HepG2 (cell line): Measurements from ENCODE around the gene TBCD. TPM values are rescaled to one million over a fixed set of nuclear protein-coding genes. Genes with fewer than 3 reads are reported as not detected.
A peak's percentile ranks its signal among the peaks of the same experiment; 100 is the strongest.

Experiments used
- ATAC-seq: fragments of 200-7000 bp; cut with Tn5 transposase; 3 replicates; pipeline ENCODE4 v1.9.1; 2020; ENCODE audit warnings: mild to moderate bottlenecking, moderate library complexity
- BruUV-seq: library from RNA; stranded (reverse); fragments of 400-500 nt; replicated peaks from 2 replicates; lab custom pipeline; 2021; lab: Mats Ljungman, UMichigan
- CTCF ChIA-PET: fragments of 300-600 bp; formaldehyde crosslinking; extraction: SDS; loops from one replicate; lab custom pipeline; 2021; ENCODE audit warnings: low total read pairs, inconsistent platforms, low intra/inter-chr PET ratio; lab: Yijun Ruan, JAX
- POLR2A ChIA-PET: fragments of 350-600 bp; sonication (Branson Sonifier 250); formaldehyde crosslinking; loops from one replicate; lab custom pipeline; 2020; ENCODE audit warnings: antibody characterized with exemption, inconsistent platforms; lab: Yijun Ruan, JAX
- DNase-seq: peaks from one replicate; pipeline ENCODE4 v3.0.0-alpha.2; 2015; ENCODE audit warnings: low spot score
- FAIRE-seq: peaks from 3 replicates; lab custom pipeline; 2011; peaks lifted over from hg19 to GRCh38; lab: Jason Lieb, UNC
- H2AFZ ChIP-seq: one replicate; pipeline ENCODE4 v1.6.1; 2011; ENCODE audit warnings: low read length, inconsistent platforms
- H3K27ac ChIP-seq: fragments of 300-600 bp; 3 replicates; pipeline ENCODE4 v1.8.0; 2011; ENCODE audit warnings: mixed run types, mild to moderate bottlenecking, mixed read lengths, low read length, inconsistent platforms; ENCODE audit not compliant: insufficient read depth; ENCODE audit errors: extremely low read length
- H3K27me3 ChIP-seq, 2 experiments: fragments of 200-600 bp in 1 of 2; 2 replicates in 1 of 2; 3 replicates in 1 of 2; pipeline versions ENCODE4 v1.6.0 to v1.8.0; 2011; ENCODE audit warnings: low read length in 2 of 2, mild to moderate bottlenecking in 2 of 2, moderate library complexity in 2 of 2, inconsistent platforms in 1 of 2; ENCODE audit not compliant: insufficient read depth in 2 of 2, control insufficient read depth in 1 of 2
- H3K36me3 ChIP-seq, 2 experiments: fragments of 200-600 bp in 1 of 2; replicated peaks in 1 of 2; 2 replicates in 1 of 2; 3 replicates in 1 of 2; pipeline versions ENCODE4 v1.5.1 to v1.8.0; 2011; ENCODE audit warnings: low read length in 2 of 2, inconsistent platforms in 1 of 2; ENCODE audit not compliant: insufficient read depth in 2 of 2, control insufficient read depth in 1 of 2
- H3K4me1 ChIP-seq: 2 replicates; pipeline ENCODE4 v1.5.1; 2012; ENCODE audit warnings: low read length, inconsistent platforms; ENCODE audit not compliant: insufficient read depth
- H3K4me2 ChIP-seq: 2 replicates; pipeline ENCODE4 v1.6.0; 2011; ENCODE audit warnings: low read depth, low read length, inconsistent platforms
- H3K4me3 ChIP-seq, 3 experiments: fragments of 200-600 bp in 1 of 3; sonication (generic), shearing (Covaris generic) in 1 of 3; replicated peaks in 1 of 3; 2 replicates each; pipeline ENCODE4 v1.5.1; 2011 to 2016; ENCODE audit warnings: low read length in 3 of 3, inconsistent platforms in 2 of 3, low read depth in 2 of 3, mild to moderate bottlenecking in 2 of 3, control low read depth in 1 of 3, mixed read lengths in 1 of 3; ENCODE audit not compliant: insufficient read depth in 1 of 3
- H3K79me2 ChIP-seq: one replicate; pipeline ENCODE4 v1.6.1; 2011; ENCODE audit warnings: low read length, inconsistent platforms; ENCODE audit not compliant: insufficient read depth
- H3K9ac ChIP-seq: 2 replicates; pipeline ENCODE4 v1.6.0; 2011; ENCODE audit warnings: mild to moderate bottlenecking, low read depth, low read length, inconsistent platforms; ENCODE audit not compliant: insufficient read depth
- H3K9me3 ChIP-seq: 2 replicates; pipeline ENCODE4 v1.5.1; 2012; ENCODE audit warnings: mild to moderate bottlenecking, low read length
- H4K20me1 ChIP-seq: 2 replicates; pipeline ENCODE4 v1.6.0; 2011; ENCODE audit warnings: inconsistent platforms, mild to moderate bottlenecking, low read length, moderate library complexity; ENCODE audit not compliant: insufficient read depth
- AGO2 ChIP-seq: fragments of 200-400 bp; formaldehyde crosslinking; optimal IDR thresholded peaks from 2 replicates; pipeline ENCODE3; 2017; ENCODE audit warnings: mild to moderate bottlenecking, low read depth, low read length, moderate library complexity
- BRD4 ChIP-seq: sonication (generic); formaldehyde crosslinking; IDR thresholded peaks from 2 replicates; pipeline ENCODE4 v1.4.0; 2020; ENCODE audit warnings: missing genetic modification reagents
- EED ChIP-seq: sonication (generic); formaldehyde crosslinking; IDR thresholded peaks from 2 replicates; pipeline ENCODE4 v1.5.0; 2020; ENCODE audit warnings: mild to moderate bottlenecking, missing genetic modification reagents
- ZNF83 ChIP-seq: sonication (generic); formaldehyde crosslinking; IDR thresholded peaks from 2 replicates; pipeline ENCODE4 v1.4.0; 2020; ENCODE audit warnings: missing genetic modification reagents, mild to moderate bottlenecking, borderline replicate concordance
- ZSCAN12 ChIP-seq: sonication (generic); formaldehyde crosslinking; IDR thresholded peaks from 2 replicates; pipeline ENCODE4 v1.9.0; 2021; ENCODE audit warnings: mild to moderate bottlenecking, missing genetic modification reagents
- WGBS: methylation state at CpG from one replicate; pipeline ENCODE4 v1.1.6; 2017; ENCODE audit warnings: low lambda C conversion rate; 5-methylcytosine and 5-hydroxymethylcytosine counted together
- in situ Hi-C: cut with HindIII; loops from 2 replicates; pipeline ENCODE4 v1.10.0; 2017; ENCODE audit warnings: low pct_unique_long_range_greater_than_20kb; ENCODE audit not compliant: extremely low pct_ligation_motif_present
- intact Hi-C: fragments of 100-400 bp; cut with micrococcal nuclease; formaldehyde crosslinking; loops from one replicate; pipeline ENCODE4 v1.10.0; 2022; ENCODE audit not compliant: unreplicated experiment
- polyA plus RNA-seq, 8 experiments: library from polyadenylated mRNA; depleted of rRNA in 3 of 8; stranded (reverse) in 7 of 8; unstranded in 1 of 8; fragments of >200 nt; fragmentation: Illumina TruSeq in 4 of 8; extraction: Trizol in 4 of 8; gene quantifications; 2 replicates each; pipeline versions ENCODE4 v1.2.1 to v1.2.3, GENCODE V29; 2011 to 2016; ENCODE audit warnings: low read depth in 4 of 8, missing spikeins in 1 of 8, mixed read lengths in 1 of 8; ENCODE audit not compliant: insufficient read depth in 1 of 8
- total RNA-seq, 5 experiments: library from RNA; depleted of rRNA; stranded (reverse); fragments of >200 nt; fragmentation: Illumina TruSeq; extraction: Trizol; gene quantifications; 2 replicates each; pipeline ENCODE4 v1.2.3, GENCODE V29; 2016; ENCODE audit warnings: low read depth in 1 of 5
- TF ChIP-seq, protein P1 (sequence below): IDR thresholded peaks from 2 replicates; pipeline ENCODE4 v1.4.0; 2020; ENCODE audit warnings: mild to moderate bottlenecking, missing genetic modification reagents
- TF ChIP-seq, protein P2 (sequence below): sonication (generic); formaldehyde crosslinking; conservative IDR thresholded peaks from 2 replicates; pipeline ENCODE4 v1.8.0; 2022; ENCODE audit warnings: mild to moderate bottlenecking, moderate library complexity, missing genetic modification reagents

Gene TBCD
- total and polyA plus RNA-seq, 2 of the 13 experiments (the other 11 are each of a cell fraction or from before 2014, with no cell fraction given), result 33.9 to 54.8 TPM

DNA sequence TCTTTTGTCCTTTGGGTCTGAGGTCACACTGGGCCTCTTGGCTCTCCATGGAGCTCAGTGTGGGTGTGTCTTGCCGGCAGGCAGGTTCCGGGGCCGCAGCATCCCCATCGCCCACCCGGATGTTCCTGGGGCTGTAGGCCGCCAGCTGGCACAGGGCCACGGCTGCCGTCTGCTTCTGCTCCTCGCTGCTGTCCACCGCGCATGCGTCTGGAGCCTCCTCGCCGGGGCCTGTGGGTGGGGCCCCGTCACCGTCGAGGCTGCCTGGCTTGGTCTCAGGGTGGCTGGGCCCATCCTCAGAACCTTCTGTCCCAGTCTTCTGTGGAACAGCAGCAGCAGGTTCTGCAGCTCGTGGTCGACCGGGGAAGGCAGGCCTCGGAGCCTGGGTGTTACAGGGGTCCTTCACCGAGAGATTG is 78.4 kb downstream of the TBCD start:
- in situ Hi-C loops, result no loop called here
- Histone ChIP-seq H4K20me1 (no peaks in the 10 kb centered on the region), H3K27me3 (no peaks in the 10 kb centered on the region), H3K4me3 (no peak overlapping the region), H3K27ac (no peak overlapping the region), H3K9ac (no peak overlapping the region), H3K4me1 (no peaks in the 10 kb centered on the region), H2AFZ (no peak overlapping the region), H3K79me2 (no peaks in the 10 kb centered on the region), H3K36me3 (peaks cover 9 to 28% of the 10 kb centered on the region in 2 experiments; a peak in 4 of 5 replicates), H3K4me2 (no peak overlapping the region), H3K9me3 (no peaks in the 10 kb centered on the region)
- WGBS, result 98% methylated on average over 22 of the region's 22 CpGs
- TF ChIP-seq EED (CRISPR knock-in tag) (peak; percentile 43; the same call in 1 of the 2 replicates), ZSCAN12 (CRISPR knock-in tag) (no peak), BRD4 (CRISPR knock-in tag) (no peak), AGO2 (peak; percentile 13), ZNF83 (CRISPR knock-in tag) (no peak)
- TF ChIP-seq, protein P1, sequence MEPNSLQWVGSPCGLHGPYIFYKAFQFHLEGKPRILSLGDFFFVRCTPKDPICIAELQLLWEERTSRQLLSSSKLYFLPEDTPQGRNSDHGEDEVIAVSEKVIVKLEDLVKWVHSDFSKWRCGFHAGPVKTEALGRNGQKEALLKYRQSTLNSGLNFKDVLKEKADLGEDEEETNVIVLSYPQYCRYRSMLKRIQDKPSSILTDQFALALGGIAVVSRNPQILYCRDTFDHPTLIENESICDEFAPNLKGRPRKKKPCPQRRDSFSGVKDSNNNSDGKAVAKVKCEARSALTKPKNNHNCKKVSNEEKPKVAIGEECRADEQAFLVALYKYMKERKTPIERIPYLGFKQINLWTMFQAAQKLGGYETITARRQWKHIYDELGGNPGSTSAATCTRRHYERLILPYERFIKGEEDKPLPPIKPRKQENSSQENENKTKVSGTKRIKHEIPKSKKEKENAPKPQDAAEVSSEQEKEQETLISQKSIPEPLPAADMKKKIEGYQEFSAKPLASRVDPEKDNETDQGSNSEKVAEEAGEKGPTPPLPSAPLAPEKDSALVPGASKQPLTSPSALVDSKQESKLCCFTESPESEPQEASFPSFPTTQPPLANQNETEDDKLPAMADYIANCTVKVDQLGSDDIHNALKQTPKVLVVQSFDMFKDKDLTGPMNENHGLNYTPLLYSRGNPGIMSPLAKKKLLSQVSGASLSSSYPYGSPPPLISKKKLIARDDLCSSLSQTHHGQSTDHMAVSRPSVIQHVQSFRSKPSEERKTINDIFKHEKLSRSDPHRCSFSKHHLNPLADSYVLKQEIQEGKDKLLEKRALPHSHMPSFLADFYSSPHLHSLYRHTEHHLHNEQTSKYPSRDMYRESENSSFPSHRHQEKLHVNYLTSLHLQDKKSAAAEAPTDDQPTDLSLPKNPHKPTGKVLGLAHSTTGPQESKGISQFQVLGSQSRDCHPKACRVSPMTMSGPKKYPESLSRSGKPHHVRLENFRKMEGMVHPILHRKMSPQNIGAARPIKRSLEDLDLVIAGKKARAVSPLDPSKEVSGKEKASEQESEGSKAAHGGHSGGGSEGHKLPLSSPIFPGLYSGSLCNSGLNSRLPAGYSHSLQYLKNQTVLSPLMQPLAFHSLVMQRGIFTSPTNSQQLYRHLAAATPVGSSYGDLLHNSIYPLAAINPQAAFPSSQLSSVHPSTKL (CRISPR knock-in tag), result no peak
- TF ChIP-seq, protein P2, sequence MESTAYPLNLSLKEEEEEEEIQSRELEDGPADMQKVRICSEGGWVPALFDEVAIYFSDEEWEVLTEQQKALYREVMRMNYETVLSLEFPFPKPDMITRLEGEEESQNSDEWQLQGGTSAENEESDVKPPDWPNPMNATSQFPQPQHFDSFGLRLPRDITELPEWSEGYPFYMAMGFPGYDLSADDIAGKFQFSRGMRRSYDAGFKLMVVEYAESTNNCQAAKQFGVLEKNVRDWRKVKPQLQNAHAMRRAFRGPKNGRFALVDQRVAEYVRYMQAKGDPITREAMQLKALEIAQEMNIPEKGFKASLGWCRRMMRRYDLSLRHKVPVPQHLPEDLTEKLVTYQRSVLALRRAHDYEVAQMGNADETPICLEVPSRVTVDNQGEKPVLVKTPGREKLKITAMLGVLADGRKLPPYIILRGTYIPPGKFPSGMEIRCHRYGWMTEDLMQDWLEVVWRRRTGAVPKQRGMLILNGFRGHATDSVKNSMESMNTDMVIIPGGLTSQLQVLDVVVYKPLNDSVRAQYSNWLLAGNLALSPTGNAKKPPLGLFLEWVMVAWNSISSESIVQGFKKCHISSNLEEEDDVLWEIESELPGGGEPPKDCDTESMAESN (CRISPR knock-in tag), result no peak
- intact Hi-C loops, result no loop called here
- ChIA-PET CTCF (no interaction called here), POLR2A (no interaction called here)
- no peak for ATAC-seq
- no peak for FAIRE-seq
- BruUV-seq, result no TSS peak
- no peak for DNase-seq
